B cell (primary cell): ENCODE results near the gene GABRR1. TPM values are rescaled to one million over a fixed set of nuclear protein-coding genes. Genes with fewer than 3 reads are reported as not detected.
A peak's percentile ranks its signal among the peaks of the same experiment; 100 is the strongest.

Experiments used
- ATAC-seq: fragments of 200-7000 bp; cut with Tn5 transposase; one replicate; pipeline ENCODE4 v1.10.0; 2021; ENCODE audit warnings: low read depth, mild to moderate bottlenecking, moderate number of reproducible peaks, moderate library complexity
- CTCF ChIA-PET: fragments of 350-600 bp; sonication (Branson Sonifier 250); formaldehyde crosslinking; loops from one replicate; lab custom pipeline; 2021; ENCODE audit warnings: antibody characterized with exemption, inconsistent platforms; lab: Charles Lee
- POLR2A ChIA-PET: fragments of 350-600 bp; sonication (Branson Sonifier 250); formaldehyde crosslinking; loops from one replicate; lab custom pipeline; 2021; ENCODE audit warnings: antibody characterized with exemption; lab: Charles Lee
- DNase-seq: peaks from one replicate; pipeline ENCODE4 v3.0.0; 2013
- H2AFZ ChIP-seq: 2 replicates; pipeline ENCODE4 v1.6.1; 2012; ENCODE audit warnings: mild to moderate bottlenecking, low read depth, low read length; ENCODE audit not compliant: insufficient read depth, poor library complexity, severe bottlenecking
- H3K27ac ChIP-seq, 2 donors: 1 replicate in 1 of 2; 2 replicates in 1 of 2; pipeline ENCODE4 v1.5.1; 2012 to 2013; ENCODE audit warnings: low read length in 2 of 2, mild to moderate bottlenecking in 2 of 2, moderate library complexity in 1 of 2
- H3K27me3 ChIP-seq, 4 experiments: fragments of 200-600 bp in 1 of 4; sonication (generic) in 1 of 4; replicated peaks in 1 of 4; 1 replicate in 2 of 4; 2 replicates in 2 of 4; pipeline versions ENCODE4 v1.6.1 to v1.7.0; 2013 to 2016; ENCODE audit warnings: low read length in 3 of 4, mild to moderate bottlenecking in 2 of 4, mixed read lengths in 1 of 4, moderate library complexity in 1 of 4; ENCODE audit not compliant: insufficient read depth in 4 of 4, control insufficient read depth in 3 of 4; ENCODE audit errors: control extremely low read depth in 1 of 4
- H3K36me3 ChIP-seq, 2 experiments: replicated peaks in 1 of 2; 1 replicate in 1 of 2; 2 replicates in 1 of 2; pipeline versions ENCODE4 v1.6.1 to v1.7.1; 2013; ENCODE audit warnings: low read length in 1 of 2; ENCODE audit not compliant: insufficient read depth in 2 of 2, control insufficient read depth in 1 of 2; ENCODE audit errors: control extremely low read depth in 1 of 2, extremely low read depth in 1 of 2
- H3K4me1 ChIP-seq, 2 donors: fragments of 200-600 bp in 1 of 2; sonication (generic) in 1 of 2; 1 replicate in 1 of 2; 2 replicates in 1 of 2; pipeline versions ENCODE4 v1.5.1 to v1.6.1; 2013 to 2017; ENCODE audit warnings: low read length in 2 of 2; ENCODE audit not compliant: control insufficient read depth in 2 of 2, insufficient read depth in 2 of 2
- H3K4me2 ChIP-seq: replicated peaks from 2 replicates; pipeline ENCODE3; 2012; ENCODE audit warnings: mild to moderate bottlenecking, low read depth, low read length; ENCODE audit not compliant: poor library complexity, severe bottlenecking
- H3K4me3 ChIP-seq, 5 experiments: fragments of 200-600 bp in 1 of 5; sonication (generic) in 1 of 5; 1 replicate in 3 of 5; 2 replicates in 2 of 5; pipeline versions ENCODE4 v1.5.1 to v1.7.0; 2011 to 2016; ENCODE audit warnings: low read length in 4 of 5, mild to moderate bottlenecking in 4 of 5, low read depth in 2 of 5, control low read depth in 1 of 5, moderate library complexity in 1 of 5; ENCODE audit not compliant: insufficient read depth in 1 of 5; ENCODE audit errors: control extremely low read depth in 1 of 5, extremely low read depth in 1 of 5
- H3K79me2 ChIP-seq: fragments of 200-600 bp; sonication (generic); one replicate; pipeline ENCODE4 v1.6.0; 2016; ENCODE audit warnings: low read length; ENCODE audit not compliant: control insufficient read depth, insufficient read depth
- H3K9ac ChIP-seq: fragments of 200-600 bp; sonication (generic); 2 replicates; pipeline ENCODE4 v1.6.1; 2017; ENCODE audit warnings: mild to moderate bottlenecking, low read length, moderate library complexity
- H3K9me3 ChIP-seq, 3 donors: one replicate each; pipeline versions ENCODE4 v1.6.1 to v1.7.1; 2013; ENCODE audit warnings: low read length in 2 of 3; ENCODE audit not compliant: control insufficient read depth in 2 of 3, insufficient read depth in 1 of 3; ENCODE audit errors: control extremely low read depth in 1 of 3
- H4K20me1 ChIP-seq: 2 replicates; pipeline ENCODE4 v1.6.0; 2012; ENCODE audit warnings: mild to moderate bottlenecking, low read length; ENCODE audit not compliant: insufficient read depth, control insufficient read depth, poor library complexity, severe bottlenecking
- H3K27ac Mint-ChIP-seq: one replicate; pipeline ENCODE4 v1.8.0; 2021; ENCODE audit warnings: mixed read lengths
- H3K27me3 Mint-ChIP-seq: one replicate; pipeline ENCODE4 v1.8.0; 2021; ENCODE audit warnings: mixed read lengths
- H3K4me1 Mint-ChIP-seq: one replicate; pipeline ENCODE4 v1.8.0; 2021; ENCODE audit warnings: mixed read lengths
- H3K4me3 Mint-ChIP-seq: one replicate; pipeline ENCODE4 v1.8.0; 2021; ENCODE audit warnings: mixed read lengths
- H3K9me3 Mint-ChIP-seq: one replicate; pipeline ENCODE4 v1.8.0; 2022; ENCODE audit warnings: mixed read lengths; ENCODE audit not compliant: insufficient read depth
- CTCF ChIP-seq: fragments of 200-600 bp; IDR thresholded peaks from one replicate; pipeline ENCODE4 v1.8.0; 2022; ENCODE audit warnings: antibody characterized with exemption, mild to moderate bottlenecking
- EZH2 ChIP-seq: IDR thresholded peaks from 2 replicates; pipeline ENCODE4 v1.6.1; 2012; ENCODE audit warnings: borderline replicate concordance, low read depth, mild to moderate bottlenecking, moderate library complexity, low read length; ENCODE audit not compliant: insufficient read depth, poor library complexity, severe bottlenecking
- WGBS: methylation state at CpG from one replicate; pipeline ENCODE4 v1.1.5; 2013; ENCODE audit warnings: missing lambda C conversion rate; ENCODE audit not compliant: insufficient coverage; 5-methylcytosine and 5-hydroxymethylcytosine counted together
- intact Hi-C: fragments of 100-400 bp; cut with micrococcal nuclease; formaldehyde crosslinking; loops from one replicate; pipeline ENCODE4 v1.10.0; 2022
- polyA plus RNA-seq: library from polyadenylated mRNA; depleted of rRNA; stranded (reverse); fragments of >200 nt; gene quantifications from 2 replicates; pipeline ENCODE4 v1.2.3, GENCODE V29; 2012
- total RNA-seq, 2 donors: library from RNA; stranded (reverse); fragments of 120-200 nt in 1 of 2; gene quantifications; 1 replicate in 1 of 2; 2 replicates in 1 of 2; pipeline versions ENCODE4 v1.2.3 to v1.2.4, GENCODE V29; 2013 to 2022

The GABRR1 gene
- total and polyA plus RNA-seq, 2 donors (not counting 1 experiment from before 2014, with no cell fraction given) = not detected

- POLR2A ChIA-PET = interaction anchor here (2.8 kb wide), 1 partner anchor 63 kb away, joined by 40 read pairs; the partner anchor contains the start of gene PNRC1
- CTCF ChIA-PET = interaction anchor here (0.9 to 2.1 kb wide), 6 partner anchors 9 to 288 kb away, joined by 3 to 8 read pairs (median 6); partner anchors contain the start of gene PNRC1
- H3K9ac ChIP-seq = no peak overlapping the region
These were observed 72.7 kb downstream of the GABRR1 start for GRCh38 chr6:89144354-89144906.

More at GRCh38 chr6:89144354-89144906, 72.7 kb downstream of the GABRR1 start:
- Mint-ChIP-seq H3K27me3 (no peaks in the 10 kb centered on the region), H3K4me3 (peak overlapping the region; percentile 27), H3K9me3 (no peaks in the 10 kb centered on the region), H3K4me1 (peaks cover 28% of the 10 kb centered on the region), H3K27ac (no peak overlapping the region)
- no peak for DNase-seq
- Histone ChIP-seq H3K27ac (no peak overlapping the region), H3K36me3 (no peaks in the 10 kb centered on the region), H3K79me2 (peaks cover 14% of the 10 kb centered on the region), H3K4me2 (no peak overlapping the region), H3K27me3 (no peaks in the 10 kb centered on the region), H3K9me3 (no peaks in the 10 kb centered on the region), H3K4me1 (peaks cover 9 to 11% of the 10 kb centered on the region in 2 donors), H4K20me1 (no peaks in the 10 kb centered on the region), H3K4me3 (no peak overlapping the region), H2AFZ (no peak overlapping the region)
- intact Hi-C loops = no loop called here
- no peak for ATAC-seq
- no peak for TF ChIP-seq CTCF
- TF ChIP-seq EZH2 = no peak
- WGBS = 92% methylated on average over 2 of the region's 2 CpGs
